ENCODE data around the gene NHSL1. TPM values are rescaled to one million over a fixed set of nuclear protein-coding genes. Genes with fewer than 3 reads are reported as not detected.

NHSL1 gene
- total RNA-seq, 2 donors from 2014 or later = 13.3 to 15.5 TPM

GRCh38 chr6:138500045-138500665 lies 861 bp upstream of the NHSL1 start:
- DNase-seq (ENCODE audit: low spot score) = no peak
- intact Hi-C loops (cut with DNase I) = no loop called here

- no peak for DNase-seq (ENCODE audit: low spot score)
Observed at GRCh38 chr6:138498629-138499302, 528 bp downstream of the NHSL1 start.

GRCh38 chr6:138497286-138497685 lies 2.0 kb downstream of the NHSL1 start:
- intact Hi-C loops (cut with DNase I) = no loop called here
- DNase-seq (ENCODE audit: low spot score) = no peak

More at GRCh38 chr6:138498629-138499302, 528 bp downstream of the NHSL1 start:
- intact Hi-C loops (cut with DNase I) = no loop called here

- intact Hi-C loops (cut with DNase I) = no loop called here
- no peak for DNase-seq (ENCODE audit: low spot score)
Observed at GRCh38 chr6:138494312-138494711, 5.0 kb downstream of the NHSL1 start.

DNA sequence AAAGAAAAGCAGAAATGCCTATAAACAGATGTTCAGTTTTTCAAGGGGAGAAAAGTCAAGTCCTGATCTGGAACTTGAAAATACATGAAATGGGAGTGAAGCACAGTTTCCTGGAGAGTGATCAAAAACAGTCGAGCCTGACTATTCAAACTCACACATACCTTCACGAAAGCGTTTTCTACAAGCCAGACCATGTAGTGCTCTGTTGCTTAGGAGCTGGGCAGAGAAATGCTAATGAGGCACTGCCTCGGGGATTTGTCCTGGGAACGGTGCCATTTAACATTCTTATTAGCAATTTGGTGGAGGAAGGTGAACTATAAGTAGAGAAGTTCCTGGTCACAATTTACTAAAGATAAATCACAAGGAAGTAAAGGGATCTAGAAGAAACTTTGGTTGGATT lies 5.9 kb downstream of the NHSL1 start:
- intact Hi-C loops (cut with DNase I) = no loop called here
- no peak for DNase-seq (ENCODE audit: low spot score)

- intact Hi-C loops (cut with DNase I) = no loop called here
- DNase-seq (ENCODE audit: low spot score) = no peak
Observed at GRCh38 chr6:138492871-138493270, 6.4 kb downstream of the NHSL1 start.

- no peak for DNase-seq (ENCODE audit: low spot score)
- intact Hi-C loops (cut with DNase I) = no loop called here
Observed at GRCh38 chr6:138492113-138492512, 7.2 kb downstream of the NHSL1 start.

DNA sequence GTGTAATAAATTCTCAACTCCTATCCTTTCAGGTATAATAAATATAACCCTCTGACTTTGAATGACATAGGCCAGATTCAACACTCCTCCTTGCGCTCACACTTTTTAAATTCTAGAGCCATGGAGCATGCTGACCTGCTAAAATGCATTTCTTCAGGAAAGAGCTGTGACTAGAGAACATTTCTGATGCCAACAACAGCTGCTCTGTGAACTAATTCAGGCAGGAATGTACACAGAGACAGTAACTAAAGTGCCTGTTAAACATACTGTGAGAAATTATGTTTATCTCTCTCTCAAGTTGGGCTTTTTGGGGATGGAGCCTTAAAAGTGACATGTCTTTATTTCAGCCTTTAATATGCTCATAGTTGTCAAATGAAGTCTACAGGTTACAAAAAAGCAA lies 8.3 kb downstream of the NHSL1 start:
- no peak for DNase-seq (ENCODE audit: low spot score)
- intact Hi-C loops (cut with DNase I) = no loop called here

DNA sequence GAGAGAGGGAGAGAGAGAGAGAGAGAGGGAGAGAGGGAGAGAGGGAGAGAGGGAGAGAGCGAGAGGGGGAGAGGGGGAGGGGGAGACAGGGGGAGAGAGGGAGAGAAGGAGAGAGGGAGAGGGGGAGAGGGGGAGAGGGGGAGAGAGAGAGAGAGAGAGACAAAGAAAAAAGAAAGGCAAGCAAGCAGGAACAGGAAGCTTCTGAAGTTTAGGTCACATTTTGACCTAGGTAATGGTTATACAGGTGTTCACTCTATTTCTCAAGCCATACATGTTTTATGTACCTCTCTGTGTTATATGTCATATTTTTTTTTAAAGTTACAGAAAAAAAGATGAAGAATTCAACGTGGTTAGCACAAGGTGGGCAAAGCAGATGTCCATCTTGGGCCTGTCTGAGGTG lies 9.4 kb downstream of the NHSL1 start:
- intact Hi-C loops (cut with DNase I) = no loop called here
- DNase-seq (ENCODE audit: low spot score) = no peak

DNA sequence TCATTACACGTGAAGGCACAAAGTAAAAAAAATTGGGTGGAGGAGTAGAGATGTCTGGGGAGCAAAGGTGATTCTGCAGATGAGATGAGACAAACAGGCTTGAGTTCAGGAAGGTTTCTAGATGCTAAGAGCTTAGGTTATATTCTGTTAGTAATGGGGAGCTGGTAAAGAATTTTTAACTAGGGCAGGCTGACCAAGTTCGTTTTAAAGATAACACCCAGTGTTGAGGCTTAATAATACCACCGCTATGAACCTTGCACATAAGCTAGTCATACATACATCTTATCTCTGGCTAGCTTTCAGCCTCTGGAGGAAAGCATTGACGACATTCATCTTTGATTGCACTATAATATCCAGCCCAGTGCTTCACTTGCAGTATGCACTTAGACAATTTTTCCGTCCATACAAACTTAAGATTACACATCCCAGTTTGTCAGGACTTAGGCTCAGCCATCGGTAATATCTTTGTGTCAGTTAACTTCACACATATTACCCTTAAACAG lies 12.1 kb downstream of the NHSL1 start:
- intact Hi-C loops (cut with DNase I) = no loop called here
- no peak for DNase-seq (ENCODE audit: low spot score)

DNA sequence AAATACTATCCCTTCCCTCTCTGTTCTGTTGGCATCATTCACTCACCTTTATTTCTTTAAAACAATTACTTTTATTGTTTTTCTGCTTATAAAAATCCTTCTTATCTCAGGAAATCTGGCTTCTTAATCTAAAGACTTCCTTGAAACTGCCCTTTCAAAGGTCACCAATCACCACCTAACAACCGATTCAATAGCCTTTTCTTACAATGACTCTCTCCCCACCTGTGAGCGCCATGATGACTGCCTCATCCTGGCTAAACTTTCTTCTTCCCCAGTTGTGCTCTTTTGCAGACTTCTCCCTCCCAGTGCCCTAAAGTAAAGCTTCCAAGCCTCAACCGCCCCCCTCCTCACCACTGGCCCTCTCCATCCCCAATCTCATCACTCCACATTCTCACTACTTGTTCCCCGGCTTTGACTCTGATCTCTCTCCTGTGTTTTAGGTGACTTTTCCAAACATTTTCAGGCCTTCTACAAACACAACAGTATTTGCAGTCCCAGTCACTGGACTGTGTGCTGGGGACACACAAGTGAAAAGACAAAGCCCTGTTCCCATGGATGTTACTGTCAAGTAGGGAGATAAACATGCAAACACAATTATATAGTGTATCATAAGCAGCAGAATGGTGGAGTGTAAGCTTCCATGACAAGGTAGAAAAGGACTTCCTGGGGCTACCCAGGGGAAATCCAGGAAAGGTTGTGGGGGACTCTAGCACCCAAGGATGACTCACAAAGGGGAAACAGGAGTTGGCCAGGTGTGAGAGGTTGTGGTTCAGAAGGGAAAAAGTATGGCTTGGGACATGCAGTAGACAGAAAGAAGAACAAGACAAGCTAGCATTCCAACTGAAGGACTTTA lies 12.8 kb downstream of the NHSL1 start:
- intact Hi-C loops (cut with DNase I) = no loop called here
- no peak for DNase-seq (ENCODE audit: low spot score)

- intact Hi-C loops (cut with DNase I) = no loop called here
- no peak for DNase-seq (ENCODE audit: low spot score)
Observed at GRCh38 chr6:138485586-138486248, 13.6 kb downstream of the NHSL1 start.

DNA sequence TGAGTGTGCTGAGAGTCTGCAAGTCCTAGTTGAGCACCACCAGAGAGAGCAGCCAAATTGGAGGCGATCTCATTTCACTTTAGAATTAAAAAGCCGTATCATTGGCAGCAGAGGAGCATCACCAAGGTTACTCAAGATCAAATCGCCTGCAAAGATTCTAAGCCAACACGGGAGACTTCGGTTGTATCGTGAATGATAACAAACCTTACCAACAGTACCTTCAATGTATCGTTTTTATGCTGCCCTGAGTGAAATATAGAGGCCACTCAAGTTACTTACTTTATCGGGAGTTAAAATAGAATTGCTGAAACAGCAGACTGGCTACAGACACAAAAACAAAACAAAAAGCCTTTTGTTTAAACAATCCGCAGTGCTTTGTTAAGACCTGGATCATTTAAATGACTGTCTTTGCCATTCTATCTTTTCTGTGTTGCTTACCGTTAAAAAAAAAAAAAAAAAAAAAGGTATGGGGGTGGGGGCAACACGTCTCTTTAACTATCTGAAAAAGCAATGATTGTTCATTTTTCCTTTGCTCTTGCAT lies 14.2 kb downstream of the NHSL1 start:
- DNase-seq (ENCODE audit: low spot score) = no peak
- intact Hi-C loops (cut with DNase I) = no loop called here

- intact Hi-C loops (cut with DNase I) = no loop called here
- DNase-seq (ENCODE audit: low spot score) = no peak
Observed at GRCh38 chr6:138484018-138484731, 15.1 kb downstream of the NHSL1 start.

DNA sequence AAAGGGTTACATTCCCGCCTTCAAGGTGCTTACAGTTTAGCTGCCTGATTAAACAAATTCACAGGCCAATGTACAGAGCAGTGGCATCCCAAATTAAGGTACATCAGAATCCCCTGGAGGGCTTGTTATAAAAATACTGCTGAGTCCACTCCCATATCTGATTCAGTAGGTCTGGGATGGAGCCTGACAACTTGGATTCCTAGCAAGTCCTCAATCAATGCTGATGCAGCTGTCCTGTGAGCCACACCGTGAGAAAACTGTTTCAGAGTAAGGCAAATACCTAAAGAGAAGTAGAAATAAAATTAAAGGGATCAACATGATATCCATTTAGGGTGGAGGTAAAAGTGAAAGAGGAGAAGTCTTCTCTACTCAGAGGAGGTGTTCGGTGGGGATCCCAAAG lies 16.5 kb downstream of the NHSL1 start:
- no peak for DNase-seq (ENCODE audit: low spot score)
- intact Hi-C loops (cut with DNase I) = no loop called here

DNA sequence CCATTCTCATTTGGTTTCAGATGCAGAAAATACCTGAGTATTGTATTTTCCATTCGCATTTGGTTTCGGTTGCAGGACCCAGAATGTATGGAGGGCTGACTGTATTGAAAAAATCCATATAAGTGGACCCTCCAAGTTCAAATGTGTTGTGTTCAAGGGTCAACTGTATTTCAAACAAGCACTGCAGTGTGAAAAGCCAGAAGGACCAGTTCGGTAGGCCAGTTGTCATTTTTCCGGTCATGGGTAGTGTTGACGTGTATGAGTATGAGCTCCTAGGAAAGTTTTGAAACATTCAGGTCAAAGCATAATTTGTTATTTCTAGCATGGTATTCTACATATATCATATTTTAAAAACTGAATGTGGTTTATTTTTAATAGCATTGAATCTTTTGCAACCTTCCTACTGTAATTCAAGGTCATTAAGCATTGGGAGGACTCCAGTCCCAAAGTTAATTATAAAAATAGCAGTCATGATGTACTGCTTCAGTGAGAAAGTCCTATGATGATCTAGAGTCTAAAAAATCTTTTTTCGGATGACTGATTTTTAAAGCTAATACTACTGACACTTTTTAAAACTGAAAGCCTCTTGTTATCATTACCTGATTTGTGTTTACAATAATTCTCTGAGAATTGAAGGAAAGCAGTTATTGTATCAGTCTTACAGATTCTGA lies 18.9 kb downstream of the NHSL1 start:
- no peak for DNase-seq (ENCODE audit: low spot score)
- intact Hi-C loops (cut with DNase I) = no loop called here

- intact Hi-C loops (cut with DNase I) = no loop called here
- no peak for DNase-seq (ENCODE audit: low spot score)
Observed at GRCh38 chr6:138477913-138478539, 21.3 kb downstream of the NHSL1 start.

DNA sequence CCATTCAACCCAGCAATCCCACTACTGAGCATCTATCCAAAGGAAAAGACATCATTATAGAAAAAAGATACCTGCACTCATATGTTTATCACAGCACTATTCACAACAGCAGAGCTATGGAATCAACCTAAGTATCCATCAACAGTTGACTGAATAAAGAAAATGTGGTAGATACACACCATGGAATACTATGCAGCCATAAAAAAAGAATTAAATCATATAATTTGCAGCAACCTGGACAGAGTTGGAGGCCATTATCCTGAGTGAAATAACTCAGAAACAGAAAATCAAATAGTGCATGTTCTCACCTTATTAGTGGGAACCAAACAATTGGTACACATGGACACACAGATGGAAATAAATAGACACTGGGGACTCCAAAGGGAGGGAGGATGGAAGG lies 23.2 kb downstream of the NHSL1 start:
- no peak for DNase-seq (ENCODE audit: low spot score)
- intact Hi-C loops (cut with DNase I) = no loop called here
